GM19043 (cell line): Measurements from ENCODE around the gene EYA2.
"Not testable (repeated sequence)": the region's sequence is repeated elsewhere in the genome, so short reads cannot be mapped to it uniquely, and the experiment has no call there.

Experiments used
- ATAC-seq: cut with Tn5 transposase; IDR thresholded peaks from one replicate; pipeline ENCODE4 v1.9.1; 2021; ENCODE audit warnings: low read depth; ENCODE audit not compliant: unreplicated experiment

Gene EYA2

DNA sequence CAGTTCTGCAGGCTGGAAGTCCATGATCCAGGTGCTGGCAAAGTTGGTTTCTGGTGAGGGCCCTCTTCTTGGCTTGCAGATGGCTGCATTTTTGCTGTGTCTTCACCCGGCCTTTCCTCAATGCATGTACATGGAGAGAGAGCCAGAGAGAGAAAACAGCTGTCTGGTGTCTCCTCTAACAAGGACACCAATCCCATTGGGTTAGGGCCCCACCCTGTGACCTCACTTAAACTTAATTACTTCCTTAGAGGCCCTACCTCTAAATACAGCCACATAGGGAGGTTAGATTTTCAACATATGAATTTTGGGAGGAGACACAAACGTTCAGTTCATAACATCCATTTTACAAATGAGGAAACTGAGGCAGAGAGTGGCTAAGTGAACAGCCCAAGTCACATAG, 259.4 kb downstream of the EYA2 start:
- no peak for ATAC-seq

DNA sequence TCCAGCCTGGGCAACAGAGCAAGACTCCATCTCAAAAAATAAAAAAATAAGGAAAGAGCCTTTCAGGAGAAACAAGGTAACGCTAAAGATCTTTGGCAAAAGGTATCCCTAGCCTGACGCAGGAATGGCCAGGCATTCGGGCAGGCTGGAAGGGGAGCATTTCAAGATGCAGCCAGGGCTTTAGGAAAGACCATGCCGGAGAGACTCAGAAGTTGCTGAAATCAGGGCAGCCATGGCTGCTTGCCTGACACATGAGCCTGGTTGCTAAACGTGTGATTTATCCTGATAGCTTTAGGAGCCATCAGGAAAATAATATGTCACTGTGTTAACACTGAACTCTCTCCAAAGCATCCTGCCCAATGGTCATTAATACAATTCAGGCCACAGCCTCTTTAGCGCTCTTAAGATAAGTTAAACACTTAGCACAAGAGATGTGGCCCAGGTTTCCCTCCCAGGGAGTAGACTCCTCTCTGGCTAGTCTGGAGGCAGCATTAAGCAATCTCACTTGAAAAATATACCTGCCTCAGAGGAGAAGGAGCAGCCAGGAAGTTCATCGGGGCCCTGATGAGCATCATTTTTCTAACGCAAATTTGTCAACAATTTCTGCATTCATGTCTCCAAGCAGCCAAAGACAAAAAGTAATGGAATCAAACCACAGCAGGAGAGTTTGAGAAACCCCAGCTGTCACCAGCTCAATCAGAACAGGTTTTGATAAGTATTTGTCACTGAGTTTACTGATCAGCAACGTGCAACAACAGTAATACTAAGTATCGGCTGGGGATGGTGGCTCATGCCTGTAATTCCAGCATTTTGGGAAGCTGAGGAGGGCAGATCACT, 261.9 kb downstream of the EYA2 start:
- ATAC-seq: no peak

DNA sequence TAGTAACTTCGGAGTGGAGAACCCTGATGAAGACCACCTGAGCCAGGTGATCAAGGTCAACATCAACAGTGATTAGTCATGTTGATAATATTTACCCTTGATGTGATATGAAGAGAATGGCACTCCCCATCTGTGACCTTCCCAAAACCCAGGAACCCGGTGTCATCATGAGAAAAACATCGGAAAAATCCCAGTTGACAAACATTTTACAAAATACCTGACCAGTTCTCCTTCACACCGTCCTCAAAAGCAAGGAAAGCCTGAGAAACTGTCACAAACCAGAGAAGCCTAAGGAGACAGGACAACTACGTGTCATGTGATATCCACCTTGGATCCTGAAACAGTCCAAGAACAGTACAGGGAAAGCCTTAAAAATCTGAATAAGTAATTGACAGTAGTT, 264.5 kb downstream of the EYA2 start:
- ATAC-seq: no peak

DNA sequence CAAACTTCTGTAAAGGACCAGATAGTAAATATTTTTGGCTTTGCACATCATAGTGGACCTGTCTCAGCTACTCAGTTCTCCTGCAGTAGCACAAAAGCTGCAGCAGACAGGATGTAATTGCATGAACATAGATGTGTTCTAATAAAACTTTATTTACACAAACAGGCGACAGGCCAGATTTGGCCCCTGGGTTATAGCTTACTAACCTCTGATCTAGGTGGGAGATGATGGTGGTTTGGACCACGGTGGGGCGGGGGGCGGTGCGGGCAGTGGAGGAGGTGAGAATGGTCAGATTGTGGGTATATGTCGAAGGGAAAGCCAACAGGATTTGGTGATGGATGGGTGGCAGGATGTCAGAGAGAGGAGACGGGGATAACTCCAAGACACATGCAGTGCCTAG, 265.6 kb downstream of the EYA2 start:
- no peak for ATAC-seq

DNA sequence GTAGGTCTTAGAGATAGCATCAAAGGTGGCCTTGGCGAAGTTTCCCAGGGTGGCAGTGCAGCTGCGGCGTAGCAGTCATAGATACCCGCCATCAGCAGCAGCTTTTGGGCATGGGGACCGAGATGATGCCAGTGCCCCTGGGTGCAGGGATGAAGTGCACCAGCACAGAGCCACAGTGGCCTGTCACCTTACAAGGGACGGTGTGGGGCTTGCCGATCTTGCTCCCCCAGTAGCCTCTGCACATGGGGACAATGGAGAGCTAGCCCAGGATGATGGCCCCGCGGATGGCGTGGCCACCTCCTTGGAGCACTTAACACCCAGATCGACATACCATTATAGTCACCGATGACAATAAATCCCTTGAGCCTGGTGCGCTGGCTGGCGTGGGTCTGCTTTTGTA, 266.3 kb downstream of the EYA2 start:
- ATAC-seq: no peak

DNA sequence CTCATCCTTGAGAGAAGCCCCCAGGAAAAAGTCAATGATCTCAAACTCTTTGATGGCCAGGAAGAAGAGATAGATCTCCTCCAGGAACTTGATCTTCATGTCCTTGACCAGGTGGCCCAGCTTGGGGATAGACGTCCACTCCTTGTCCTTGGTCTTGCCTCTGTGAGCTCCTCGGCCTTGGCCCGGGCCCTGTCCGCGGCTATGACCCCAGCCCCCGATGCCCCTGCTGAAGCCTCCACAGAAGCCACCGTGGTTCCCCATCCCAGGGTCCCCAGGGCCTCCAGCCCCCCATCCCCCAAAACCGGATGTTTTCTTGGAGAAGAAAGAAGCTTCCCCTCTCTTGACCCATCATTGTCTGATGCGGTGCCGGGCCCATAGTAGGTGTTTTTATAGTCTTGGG, 266.8 kb downstream of the EYA2 start:
- ATAC-seq: no peak

DNA sequence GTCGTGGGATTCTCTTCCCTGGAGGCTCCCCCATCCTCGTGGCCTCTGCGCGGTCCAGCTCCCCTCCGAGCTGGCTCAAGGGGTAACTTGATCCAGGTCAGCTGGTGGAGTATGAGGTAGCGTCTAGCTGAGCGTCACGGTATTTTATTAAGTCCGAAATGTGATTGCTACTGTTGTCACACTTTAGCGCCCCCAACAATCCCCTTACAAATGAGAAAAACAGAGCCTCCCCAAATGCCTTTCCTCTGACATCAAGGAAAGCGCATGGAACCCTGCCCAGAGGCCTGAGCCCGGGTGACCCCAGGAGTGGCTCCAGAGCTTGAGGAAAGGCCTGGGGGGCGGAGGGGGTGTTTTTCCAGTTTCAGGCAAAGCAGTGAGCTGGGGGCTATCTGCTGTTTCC, 269.5 kb downstream of the EYA2 start:
- no peak for ATAC-seq

DNA sequence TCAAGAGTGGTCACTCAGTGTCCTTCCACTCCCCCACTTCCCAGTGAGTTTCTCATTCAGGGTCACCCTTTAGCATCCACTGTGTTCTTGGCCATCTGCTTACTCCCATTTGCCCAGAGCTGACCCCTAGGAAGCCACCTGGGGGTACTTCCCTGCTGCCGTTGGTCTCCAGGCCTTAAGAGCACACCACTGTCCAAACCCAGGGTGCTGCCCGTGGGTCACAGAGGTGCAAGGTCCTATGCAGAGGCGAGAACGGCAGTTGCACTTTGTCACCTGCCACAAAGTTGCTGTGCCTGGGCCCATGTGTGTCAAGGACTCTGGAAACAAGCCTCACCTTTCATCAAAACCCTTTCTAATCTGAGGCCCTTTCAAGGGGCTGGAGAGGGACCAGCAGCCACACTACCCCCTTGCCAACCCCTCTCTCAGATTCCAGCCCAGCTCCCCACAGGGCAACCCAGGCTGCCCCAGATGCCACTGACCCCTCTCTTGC, 270.8 kb downstream of the EYA2 start:
- ATAC-seq: no peak

DNA sequence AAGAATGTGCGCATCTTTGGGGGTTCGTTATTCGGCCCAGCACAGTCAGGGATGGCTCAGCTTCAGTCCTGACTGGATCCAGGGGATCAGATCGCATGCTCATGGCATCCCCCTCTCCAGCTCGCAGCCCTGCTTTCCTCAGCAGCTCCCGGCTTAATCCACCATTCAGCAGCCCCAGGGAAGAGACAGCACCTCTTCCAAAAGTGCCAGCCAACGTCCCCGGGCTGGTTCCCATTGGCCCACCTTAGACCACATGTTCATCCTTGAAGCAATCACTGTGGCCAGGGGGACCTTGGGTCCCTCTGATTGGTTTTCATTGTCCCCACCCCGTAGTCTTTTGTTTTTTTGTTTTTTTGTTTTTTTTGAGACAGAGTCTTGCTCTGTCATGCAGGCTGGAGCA, 273.2 kb downstream of the EYA2 start:
- no peak for ATAC-seq

DNA sequence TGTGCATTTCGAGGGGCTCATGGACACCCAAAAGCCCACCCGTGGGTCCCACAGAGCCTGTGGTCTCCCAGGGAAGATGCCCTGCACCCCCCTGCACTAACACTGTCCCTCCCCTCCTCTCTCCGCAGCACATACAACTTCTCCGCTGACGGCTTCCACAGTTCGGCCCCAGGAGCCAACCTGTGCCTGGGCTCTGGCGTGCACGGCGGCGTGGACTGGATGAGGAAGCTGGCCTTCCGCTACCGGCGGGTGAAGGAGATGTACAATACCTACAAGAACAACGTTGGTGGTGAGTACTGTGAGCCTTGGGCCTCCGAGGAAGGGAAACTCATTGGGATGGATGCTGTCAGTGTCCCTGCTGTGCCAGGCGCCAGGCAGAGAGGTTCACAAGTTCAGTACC, 277.9 kb downstream of the EYA2 start:
- no peak for ATAC-seq

DNA sequence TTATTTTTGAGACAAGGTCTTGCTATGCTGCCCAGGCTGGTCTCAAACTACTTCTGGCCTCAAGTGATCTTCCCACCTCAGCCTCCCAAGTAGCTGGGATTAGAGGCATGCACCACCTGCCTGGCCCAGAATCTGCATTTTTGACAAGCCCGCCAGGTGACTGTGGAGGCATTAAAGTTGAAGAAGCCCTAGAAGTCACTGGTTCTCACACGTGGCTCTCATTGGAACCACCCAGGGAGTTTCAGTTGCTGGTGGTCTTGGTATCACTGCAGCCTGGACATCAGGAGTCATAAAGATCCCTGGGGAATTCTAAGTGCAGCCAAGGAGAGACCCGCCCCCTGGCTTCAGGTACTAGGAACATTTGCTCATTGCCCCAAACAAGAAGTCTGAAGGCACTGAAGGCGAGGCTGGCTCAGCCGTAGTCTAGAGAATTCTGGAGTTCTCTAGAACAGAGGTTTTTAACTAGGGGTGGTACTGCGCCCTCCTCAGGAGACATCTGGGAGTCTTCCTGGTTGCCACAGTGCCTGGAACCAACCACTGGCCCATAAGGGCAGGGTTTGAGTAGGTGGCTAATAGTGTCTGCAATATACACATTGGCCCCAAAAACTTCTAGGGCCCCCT, 279.1 kb downstream of the EYA2 start:
- ATAC-seq: no peak

DNA sequence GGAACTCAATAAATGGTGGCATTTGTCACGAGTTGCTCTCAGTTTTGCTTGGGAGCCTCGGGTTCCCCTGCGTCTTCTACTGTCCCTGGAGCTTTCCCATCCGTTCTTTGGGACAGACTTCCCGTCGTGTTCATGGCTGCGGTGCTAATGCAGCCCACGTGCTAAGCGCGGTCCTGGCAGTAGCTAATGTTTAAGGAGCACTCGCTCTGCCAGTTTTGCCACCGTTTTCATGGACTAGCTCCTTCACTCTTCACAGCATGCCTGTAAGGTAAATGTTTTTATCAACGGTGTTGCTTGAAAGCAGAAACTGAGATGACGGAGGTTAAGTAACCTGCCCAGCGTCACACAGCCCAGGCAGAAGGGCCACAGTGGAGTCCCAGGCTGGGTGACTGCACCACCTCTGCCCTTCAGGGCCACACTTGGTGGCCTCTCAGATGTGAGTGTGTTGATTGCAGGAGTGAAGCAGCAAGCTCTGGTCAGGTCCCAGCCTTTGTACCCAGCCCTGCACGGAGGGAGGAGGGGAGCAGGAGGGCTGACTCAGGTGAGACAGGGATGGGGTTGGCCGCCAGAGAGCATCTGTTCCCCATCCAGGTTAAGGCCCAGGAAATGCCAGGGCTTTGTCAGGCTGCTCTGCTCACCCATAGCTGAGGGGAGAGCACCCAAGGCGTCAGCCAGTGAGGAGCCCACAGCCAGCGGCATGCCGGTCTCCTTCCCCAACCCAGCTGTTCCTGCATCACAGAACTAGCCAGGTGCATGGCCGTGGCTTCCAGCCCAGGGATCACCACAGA, 280.0 kb downstream of the EYA2 start:
- no peak for ATAC-seq

DNA sequence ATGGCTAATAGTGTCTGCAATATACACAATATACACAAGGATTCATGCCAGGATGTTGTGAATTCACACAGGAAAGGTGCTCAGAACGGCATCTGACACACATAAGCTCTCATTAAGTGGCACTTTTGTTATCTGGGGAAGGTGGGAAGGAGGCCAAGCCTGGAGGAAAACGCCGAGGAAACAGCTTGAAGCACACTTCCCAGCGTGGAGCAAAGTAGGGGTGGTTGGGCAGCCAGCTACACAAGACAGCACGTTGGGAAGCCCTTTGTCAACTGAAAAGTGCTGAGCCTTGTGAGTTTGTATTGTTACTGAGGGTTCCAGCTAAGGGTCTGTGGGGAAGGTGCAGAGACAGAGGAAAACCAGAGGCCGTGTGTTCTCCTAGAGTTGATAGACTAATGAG, 280.9 kb downstream of the EYA2 start:
- no peak for ATAC-seq

DNA sequence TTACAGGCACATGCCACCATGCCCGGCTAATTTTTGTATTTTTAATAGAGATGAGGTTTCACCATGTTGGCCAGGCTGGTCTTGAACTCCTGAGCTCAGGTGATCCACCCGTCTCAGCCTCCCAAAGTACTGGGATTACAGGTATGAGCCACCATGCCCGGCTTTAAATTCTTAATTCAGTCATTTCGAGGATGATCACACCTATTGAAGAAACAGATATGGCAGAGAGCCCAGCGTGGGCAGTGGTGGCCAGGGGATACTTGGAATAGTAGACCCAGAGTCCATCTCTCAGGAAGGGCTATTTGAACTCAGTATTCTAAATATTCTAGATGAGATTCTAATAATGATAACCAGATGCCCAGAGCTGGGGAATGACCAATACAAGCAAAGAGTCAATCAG, 281.6 kb downstream of the EYA2 start:
- ATAC-seq: not testable (repeated sequence)

DNA sequence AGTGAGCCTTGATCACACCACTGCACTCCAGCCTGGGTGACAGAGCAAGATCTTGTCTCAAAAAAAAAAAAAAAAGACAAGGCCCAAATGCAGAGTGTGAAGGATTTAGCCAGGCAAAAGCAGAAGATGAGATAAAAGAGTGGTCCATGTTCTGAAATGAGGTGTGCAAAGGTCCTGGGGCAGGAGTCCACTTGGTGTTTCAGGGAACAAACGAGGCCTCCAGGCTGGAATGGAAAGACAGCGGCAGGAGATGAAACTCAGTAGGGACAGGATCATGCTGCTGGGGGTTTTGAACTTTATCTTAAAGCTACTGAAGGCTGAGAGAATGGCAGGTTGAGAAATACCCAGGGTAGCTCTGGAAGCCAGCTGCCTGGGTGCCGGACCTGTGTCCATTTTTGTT, 283.6 kb downstream of the EYA2 start:
- ATAC-seq: no peak

DNA sequence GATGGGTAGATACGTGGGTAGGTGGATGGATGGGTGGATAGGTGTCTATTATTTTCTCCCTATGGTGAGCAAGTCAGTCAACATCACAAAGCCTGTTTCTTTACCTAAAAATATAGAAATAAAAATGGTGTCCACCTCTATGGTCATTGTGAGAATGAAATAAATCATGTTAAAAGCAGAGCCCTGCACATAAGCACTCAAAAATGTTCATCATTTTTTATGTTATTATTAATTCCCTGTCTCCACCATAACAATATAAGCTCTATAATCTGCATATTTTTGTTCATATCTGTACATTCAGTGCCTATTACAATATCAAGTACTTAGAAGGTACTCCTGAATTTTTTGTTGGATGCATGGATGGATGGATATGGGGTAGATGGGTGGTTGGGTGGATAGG, 284.2 kb downstream of the EYA2 start:
- no peak for ATAC-seq

DNA sequence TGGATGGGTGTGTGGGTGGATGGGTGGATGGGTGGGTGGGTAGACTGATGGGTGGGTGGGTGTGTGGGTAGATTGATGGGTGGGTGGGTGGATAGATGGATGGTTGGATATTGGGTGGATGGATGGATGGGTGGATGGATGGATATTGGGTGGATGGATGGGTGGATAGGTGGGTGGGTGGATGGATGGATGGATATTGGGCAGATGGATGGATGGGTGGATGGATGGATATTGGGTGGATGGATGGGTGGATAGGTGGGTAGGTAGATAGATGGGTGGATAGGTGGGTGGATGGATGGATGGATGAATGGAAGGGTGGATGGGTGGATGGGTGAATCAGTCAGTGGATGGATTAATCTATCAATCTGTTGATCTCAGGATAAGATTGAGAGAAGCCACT, 284.6 kb downstream of the EYA2 start:
- ATAC-seq: no peak

DNA sequence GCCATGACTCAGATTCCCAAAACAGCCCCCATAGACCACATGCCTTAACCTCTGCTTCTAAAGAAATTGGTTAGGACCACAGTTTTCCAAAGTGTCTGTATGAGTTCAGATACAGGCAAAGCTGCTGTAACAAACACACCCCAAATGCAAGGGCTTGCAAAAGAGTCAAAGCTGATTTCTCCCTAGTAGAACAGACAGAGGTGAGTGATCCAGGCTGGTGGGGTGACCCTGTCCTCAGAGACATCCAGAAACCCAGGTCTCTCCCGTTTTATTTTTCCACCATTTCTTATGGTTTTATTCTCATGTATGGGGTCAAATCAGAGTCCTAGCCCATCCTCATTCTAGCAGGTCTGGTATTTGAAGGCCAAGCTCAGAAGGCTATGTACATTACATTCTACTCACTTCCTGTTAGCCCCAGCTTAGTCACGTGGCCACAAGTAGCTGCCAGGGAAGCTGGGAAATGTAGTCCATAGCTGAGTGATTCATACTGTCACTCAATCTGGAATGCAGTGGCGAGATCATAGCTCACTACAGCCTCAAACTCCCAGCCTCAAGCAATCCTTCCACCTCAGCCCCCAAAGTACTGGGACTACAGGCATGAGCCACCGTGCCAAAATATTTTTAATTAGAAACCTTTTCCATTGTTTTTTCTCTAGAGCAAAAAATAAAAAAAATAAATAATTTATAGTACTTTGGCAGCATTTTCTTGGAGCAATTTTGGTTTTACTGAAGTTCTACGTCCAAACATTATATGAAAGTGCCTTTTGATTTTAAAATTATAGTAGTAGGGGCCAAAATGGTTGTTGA, 286.6 kb downstream of the EYA2 start:
- no peak for ATAC-seq

DNA sequence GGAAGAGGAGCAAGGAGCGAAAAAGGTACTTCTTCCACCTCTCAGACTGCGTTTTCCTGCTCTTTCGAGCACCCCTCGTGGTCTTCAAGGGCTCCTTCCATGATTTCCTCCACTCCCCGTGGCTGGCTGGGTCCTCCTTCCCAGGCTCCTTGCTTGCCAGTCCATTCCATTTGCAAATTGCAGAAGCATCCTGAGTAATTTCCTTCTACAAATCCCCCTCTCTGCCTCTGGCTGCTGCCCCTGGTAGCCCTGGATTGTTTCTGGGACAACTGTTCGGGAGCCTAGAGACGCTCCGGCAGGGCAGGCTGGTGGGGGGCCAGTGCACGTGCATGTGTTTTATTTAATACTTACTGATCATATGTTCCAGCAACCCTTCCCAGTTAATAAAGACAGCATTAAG, 288.7 kb downstream of the EYA2 start:
- no peak for ATAC-seq

DNA sequence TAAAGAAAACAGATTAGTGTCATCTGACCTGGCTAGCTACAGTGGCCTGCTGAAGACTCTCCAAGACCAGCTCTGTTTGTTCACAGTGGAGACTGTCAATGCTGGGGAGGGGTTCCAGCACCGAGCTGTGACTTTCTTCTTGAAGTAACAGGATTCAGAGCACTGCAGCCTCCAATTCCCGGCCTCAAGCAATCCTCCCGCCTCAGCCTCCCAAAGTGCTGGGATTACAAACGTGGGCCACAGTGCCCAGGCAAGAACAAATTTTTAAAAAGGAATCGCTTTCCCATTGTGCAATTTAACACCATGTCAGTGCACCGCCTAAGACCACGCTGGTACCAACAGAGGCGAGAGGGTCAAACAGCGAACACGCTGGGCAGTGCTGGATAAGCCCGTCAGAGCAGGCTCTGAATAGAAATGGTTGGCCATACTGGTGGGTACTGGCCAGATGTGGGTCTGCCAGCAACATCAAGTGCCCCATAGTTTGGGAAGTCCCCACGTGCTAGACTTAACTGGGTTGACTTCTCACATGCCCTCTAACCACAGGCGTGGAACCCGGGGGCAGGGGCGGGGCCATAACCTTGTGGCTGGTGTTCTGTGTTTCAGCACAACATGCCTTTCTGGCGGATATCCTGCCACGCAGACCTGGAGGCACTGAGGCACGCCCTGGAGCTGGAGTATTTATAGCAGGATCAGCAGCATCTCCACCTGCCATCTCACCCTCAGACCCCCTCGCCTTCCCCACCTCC, 293.0 kb downstream of the EYA2 start:
- no peak for ATAC-seq
